HG02938 (cell line): Measurements from ENCODE around the gene TXNDC2.

Experiments
- ATAC-seq: cut with Tn5 transposase; IDR thresholded peaks from one replicate; pipeline ENCODE4 v1.9.1; 2021; ENCODE audit warnings: mild to moderate bottlenecking, moderate library complexity; ENCODE audit not compliant: unreplicated experiment

Gene TXNDC2

DNA sequence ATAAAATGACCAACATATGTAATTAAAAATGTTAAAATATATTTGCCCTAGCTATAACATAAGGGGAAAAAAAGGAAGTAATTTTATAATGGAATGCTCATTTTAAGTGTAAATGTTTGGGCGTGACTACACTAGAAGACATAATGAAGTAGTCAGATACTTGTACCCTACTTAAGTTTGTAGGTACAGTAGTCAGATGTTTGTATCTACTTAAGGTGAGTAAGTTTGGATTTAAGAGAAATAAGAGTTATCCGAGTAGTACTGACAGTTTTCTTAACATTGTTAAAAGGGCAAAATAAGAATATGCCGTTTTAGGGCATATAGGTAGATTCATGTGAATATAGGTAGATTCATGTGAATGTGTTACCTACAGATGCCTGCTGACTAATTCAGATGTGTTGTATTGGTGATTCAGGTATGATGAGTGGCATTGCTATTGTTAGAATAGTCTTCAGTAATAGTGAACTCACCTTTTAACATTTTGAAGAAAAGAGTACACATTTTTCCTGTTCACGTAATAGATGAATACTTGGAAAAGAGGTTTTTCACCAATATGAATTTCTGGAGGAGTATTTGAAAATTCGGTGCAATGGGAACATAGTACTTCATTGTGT lies 43.0 kb downstream of the TXNDC2 start:
- no peak for ATAC-seq

DNA sequence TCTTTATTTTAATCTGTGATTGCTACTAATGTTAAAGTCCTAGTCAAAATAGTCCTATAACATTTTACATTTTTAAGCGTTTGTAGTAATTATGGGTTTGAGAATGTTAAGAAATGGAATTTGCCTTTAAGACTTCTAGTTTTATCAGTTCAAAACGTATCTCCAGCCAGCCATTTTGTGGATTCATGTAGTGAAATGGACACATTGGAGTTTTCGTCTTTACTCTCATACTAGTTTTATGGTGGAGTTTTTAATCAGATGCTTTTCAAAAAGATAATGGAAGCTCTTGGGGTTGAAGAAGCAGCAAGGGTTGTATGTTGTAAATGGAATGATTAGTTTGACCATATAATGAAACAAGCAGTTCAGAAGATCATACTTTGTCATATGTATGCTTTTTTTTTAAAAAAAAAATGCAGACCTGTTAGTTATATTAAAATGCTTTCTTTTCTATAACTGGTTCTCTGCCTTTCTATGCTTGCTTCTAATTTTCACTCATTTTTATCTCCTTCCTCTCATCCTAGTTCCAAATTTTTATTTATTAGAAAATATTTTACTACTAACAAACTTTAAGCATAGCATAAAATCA lies 44.6 kb downstream of the TXNDC2 start:
- no peak for ATAC-seq

DNA sequence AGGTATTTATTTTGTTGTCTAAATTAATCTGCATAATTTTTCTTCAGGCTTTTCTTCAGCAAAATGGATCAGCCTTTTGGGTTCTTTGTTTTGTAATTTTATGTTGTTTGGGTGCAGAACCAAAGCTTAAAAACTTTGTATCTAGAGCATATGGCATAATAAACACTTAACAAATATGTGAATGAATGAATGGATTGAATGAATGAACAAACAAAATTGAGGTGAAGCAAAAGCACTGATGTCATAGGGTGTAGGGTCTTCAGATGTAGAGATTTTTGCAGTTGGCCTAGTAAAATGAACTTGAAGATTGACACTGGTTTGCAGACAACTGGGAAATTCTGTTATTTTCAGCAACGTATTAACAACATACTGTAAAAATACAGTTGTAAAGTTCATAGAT lies 45.4 kb downstream of the TXNDC2 start:
- no peak for ATAC-seq

DNA sequence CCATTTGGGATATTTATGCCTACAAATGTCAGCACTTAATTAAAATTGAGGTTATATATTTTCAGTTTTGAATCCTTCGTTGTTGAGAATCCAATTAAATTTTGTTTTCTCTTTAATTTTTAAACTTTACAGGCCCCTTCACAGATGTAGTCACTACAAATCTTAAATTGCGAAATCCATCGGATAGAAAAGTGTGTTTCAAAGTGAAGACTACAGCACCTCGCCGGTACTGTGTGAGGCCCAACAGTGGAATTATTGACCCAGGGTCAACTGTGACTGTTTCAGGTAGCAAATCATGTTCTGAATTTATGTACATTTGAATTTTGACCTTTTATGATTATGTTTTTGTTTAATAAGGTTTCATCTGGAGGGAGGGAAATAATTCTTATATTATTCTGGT lies 45.9 kb downstream of the TXNDC2 start:
- ATAC-seq: no peak

DNA sequence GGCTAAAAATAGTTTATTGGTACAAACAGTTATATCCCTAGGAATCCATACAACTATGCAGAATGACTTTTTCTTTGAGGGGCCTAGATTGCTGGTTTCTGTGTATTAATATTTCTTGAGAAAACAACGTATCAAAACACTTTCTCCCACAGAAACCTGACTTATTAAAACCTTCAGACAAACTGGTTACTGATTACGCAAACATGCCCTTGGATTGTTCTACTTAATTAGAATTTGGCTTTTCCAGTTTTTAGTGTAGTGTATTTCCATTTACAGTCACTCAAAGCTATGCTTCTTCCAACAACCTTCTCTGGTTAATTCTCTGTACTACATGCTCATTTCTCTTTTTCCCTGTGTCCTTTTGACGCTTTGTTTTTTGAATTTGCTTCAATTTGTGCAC lies 48.1 kb downstream of the TXNDC2 start:
- ATAC-seq: no peak

DNA sequence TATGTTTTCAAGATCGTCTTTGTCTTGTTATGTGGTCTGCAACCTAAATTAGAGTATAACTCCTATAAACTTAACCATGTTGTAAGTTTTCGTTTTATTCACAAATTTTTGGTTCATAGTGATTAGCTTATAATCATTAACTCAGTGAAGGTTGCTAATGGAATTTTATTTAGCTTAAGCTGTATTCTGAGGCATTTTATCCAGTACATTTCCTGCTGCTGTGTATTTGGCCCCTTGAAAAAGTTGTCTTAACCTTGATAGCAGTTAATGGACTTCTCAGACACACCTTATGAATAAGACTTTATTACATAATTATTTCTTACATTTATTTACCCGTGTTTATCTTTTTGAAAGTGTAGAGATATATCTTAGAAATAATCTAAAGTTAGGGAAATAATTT lies 48.5 kb downstream of the TXNDC2 start:
- ATAC-seq: no peak
